HG03439 (cell line): Measurements from ENCODE around the gene CD151.

ENCODE experiments used
- ATAC-seq: cut with Tn5 transposase; IDR thresholded peaks from one replicate; pipeline ENCODE4 v1.9.1; 2021; ENCODE audit warnings: mild to moderate bottlenecking, moderate library complexity; ENCODE audit not compliant: unreplicated experiment

CD151 gene

DNA sequence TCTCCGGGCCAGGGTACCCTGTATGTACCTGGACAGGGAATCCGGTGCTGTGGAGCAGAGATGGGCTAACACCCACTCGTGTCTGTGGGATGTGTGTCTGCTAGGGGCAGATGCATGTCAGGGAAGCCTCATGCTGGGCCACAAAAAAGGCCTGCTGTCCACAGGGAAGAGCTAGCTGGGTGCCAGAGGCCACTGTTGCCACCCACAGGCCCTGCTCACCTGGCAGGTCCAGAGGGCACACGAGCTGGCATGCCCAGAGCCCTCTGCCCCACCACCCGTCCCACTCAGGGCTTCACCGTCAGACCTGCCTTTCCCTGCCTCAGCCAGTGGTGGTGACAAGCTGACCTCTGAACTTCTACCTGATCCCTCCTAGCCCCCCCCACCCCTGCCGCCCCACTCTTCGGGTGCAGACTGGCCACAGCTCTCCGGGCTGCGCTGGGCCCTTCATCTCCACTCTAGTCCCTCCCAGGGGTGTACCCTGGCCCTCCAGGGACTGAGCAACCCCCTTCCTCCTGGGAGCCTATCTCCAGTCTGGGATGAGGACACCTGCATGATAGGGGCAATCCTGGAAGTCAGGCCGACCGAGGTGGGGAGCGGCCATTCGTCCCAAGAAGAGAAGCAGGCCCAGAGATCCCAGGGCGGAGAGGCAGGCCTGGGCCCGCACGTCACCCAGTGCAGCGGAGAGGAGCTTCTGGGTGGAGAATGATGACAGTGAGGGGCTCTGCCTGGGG lies 36.0 kb upstream of the CD151 start:
- ATAC-seq = no peak

DNA sequence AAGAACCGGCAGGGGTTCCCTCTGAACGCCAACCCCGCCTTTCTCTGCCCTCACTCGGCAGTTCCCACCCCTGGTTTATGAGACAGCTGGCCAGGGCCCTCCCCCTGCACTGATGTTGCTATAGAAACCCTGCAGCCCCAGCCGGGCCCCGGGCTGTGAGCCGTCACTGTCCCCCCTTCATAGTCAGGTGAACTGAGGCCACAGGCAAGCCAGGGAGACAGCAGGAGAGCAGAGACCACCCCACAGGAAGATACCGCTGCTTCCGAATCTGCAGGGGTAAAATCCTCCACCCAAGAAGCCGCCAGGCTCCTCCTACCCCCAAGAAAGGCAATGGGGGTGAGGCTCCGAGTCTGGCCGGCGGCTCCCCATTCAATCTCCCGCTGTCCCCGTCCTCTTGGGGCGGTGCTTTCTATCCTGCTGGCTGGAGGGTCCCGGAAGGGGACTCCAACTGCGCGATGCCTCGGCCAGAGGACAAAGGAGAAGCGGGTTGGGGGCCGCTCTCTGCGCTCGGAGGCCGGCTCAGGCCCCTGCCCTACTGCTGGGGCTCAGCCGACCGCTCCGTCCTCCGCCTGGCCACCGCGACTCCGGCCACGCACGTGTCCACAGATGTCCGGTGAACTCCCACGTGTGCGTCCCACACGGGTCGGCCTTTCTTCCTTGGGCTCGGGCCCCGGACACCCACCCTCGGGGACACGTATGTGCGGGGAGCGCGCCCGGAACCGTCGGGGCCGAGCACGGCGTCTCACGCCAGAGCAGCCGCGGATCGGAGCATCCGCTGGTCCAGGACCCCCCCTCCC lies 35.3 kb upstream of the CD151 start:
- ATAC-seq = peak; percentile 38

GRCh38 chr11:798093-798713 lies 34.5 kb upstream of the CD151 start, which contains the start of gene SLC25A22:
SLC25A22 (minus strand) TSS chr11:798281; CDS start chr11:795006, 3,275 bp downstream.
- ATAC-seq = peak; percentile 47

DNA sequence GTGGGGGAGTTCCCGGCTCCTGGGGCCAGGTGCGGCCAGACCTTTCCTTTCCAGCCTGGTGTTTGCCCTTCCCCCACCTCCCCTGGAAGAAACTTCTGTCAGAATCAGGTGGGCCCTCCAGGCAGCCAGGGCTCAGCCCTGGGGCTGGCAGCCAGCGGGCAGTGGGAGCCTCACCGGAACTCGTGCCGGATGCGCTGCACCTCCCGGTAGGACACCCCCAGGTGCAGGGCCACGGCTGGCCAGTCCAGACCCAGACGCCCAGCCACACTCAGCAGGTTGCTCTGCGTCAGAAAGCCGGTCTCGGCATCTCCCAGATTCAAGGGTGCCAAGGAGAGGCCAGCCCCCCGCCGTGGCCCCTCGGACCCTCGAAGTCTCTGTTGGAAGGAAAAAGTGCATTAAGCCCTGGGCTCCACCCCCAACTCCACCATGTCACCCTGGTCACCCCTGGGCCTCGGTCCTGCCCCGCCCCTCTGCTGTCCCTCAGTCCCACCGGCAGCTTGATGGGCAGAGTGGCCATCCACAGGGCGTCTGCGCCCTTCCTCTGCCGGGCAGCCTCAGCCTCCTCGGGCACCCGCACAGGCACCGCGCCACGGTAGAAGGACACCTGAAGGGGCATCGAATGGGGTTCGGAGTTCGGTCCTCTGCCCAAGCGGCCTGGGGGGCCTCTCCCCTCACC lies 33.0 kb upstream of the CD151 start:
- no peak for ATAC-seq

DNA sequence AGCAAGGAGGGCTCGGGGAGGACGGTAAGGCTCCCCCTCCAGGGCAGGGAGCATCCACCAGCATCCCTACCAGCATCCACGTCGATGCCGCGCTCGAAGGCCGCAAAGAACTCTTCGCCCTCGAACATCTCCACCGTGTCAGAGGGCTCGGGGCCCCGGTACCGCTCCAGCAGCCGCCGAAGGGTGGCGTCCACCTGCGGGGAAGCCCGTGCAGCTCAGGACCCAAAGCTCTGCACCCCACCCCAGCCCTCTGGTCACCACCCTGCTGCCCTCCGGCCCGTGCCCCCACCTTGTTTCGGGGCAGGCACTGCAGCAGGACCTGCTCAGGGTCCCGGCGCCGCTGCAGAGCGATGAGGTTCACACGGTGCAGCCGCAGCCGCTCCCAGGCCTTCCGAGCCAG lies 32.3 kb upstream of the CD151 start:
- ATAC-seq = no peak

DNA sequence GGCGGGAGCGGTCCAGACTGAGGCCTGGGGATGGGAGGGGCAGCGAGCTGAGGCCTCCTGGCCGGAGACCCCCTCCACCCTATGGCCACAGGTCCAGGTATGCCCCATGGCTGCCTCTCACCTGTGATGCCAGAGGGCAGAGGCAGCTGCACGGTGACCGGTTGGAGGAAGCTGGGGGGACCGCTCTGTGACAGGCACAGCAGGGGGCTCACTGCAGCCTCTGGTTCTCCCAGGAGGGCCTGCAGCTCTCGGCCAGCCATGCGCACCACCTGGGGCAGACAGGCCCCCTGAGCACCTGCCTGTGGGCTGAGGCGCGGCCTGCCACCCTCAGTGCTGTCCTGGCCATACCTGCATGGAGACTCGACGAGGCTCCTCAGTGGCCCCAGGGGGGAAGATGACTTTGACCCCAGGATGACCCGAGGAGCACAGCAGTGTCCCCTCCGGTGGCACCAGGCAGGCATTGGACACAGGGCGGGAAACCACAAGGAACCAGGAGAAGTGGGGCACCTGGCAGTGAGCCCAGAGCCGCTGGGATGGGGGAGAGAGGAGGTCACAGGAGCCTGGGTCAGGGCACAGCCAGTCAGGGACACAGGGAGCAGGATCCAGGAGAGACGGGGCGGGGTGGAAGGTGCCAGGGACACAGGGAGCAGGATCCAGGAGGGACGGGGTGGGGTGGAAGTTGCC lies 31.5 kb upstream of the CD151 start:
- no peak for ATAC-seq

GRCh38 chr11:802018-802617 lies 30.6 kb upstream of the CD151 start:
- no peak for ATAC-seq

DNA sequence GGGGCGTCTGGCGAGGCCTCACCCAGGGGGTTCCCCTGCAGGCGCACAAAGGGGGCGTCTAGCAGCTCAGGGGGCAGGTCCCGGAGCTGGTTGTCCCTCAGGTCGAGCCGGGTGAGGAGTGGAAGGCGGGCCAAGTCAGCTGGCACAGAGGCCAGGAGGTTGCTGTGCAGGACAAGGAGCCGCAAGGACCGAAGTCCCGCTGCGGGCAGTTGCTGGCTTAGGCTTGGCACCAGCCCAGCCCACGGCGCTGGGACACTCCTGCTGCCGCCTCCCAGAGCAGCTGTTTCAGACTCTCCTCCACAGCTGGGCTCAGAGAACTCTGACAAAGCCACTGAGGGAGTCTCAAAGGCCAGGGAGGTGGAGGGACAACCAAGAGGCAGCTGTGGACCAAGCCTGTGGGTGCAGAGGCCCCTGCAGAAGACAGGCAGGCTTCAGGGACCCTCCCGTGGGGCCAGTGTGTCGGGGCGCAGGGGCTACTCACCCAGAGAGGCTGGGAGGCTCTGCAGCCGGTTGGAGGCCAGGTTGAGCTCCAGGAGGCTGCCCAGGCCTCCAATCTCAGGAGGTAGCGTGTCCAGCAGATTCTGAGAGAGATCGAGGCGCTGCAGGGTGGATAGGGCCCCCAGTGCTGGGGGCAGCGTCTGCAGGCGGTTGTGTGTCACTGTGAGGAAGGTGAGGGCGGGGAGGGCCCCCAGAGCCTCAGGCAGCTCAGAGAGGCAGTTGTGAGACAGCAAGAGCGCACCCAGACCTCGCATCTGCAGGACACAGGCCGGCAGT lies 29.9 kb upstream of the CD151 start:
- no peak for ATAC-seq

GRCh38 chr11:803467-803742 lies 29.3 kb upstream of the CD151 start:
- no peak for ATAC-seq

DNA sequence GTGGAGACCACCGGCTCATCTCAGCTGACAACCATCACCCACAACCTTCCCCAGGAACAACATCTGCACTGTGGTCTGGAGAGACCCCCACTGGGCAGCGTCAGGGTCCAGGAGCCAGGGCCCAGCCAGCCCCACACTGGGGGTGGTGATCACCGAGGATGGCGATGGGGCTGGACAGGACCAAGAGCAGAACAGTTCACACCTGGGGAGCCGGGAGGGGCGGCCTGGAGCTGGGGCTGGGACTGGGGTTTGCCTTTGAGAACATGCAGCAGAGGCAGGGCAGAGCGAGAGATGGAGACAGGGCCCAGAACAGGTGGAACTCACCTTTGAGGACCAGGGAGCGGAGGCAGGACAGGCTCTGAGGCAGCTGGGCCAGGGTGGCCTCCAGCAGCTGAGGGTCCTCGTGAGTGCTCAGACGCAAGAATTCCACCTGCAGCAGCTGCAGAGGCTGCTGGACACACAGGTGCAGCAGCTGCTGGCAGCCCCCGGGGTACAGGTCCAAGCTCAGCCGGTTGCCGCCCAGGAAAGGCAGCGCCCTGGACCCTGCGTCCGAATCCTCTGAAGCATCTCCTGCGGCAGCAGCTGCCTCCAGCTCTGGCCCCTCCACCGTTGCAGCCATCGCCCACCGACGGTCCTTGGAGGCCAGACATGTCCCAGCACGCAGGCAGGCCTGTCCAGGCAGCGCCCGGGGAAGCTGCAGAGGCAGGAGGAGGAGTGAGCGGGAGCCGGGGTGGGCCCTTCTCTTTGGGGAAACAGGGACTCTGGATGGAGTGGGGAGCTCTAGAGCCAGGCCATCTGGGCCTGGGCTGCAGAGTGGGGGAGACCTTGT lies 28.8 kb upstream of the CD151 start:
- no peak for ATAC-seq

GRCh38 chr11:804599-804964 lies 28.2 kb upstream of the CD151 start:
- ATAC-seq = no peak

GRCh38 chr11:808427-809286 lies 24.1 kb upstream of the CD151 start:
- ATAC-seq = peak; percentile 1

DNA sequence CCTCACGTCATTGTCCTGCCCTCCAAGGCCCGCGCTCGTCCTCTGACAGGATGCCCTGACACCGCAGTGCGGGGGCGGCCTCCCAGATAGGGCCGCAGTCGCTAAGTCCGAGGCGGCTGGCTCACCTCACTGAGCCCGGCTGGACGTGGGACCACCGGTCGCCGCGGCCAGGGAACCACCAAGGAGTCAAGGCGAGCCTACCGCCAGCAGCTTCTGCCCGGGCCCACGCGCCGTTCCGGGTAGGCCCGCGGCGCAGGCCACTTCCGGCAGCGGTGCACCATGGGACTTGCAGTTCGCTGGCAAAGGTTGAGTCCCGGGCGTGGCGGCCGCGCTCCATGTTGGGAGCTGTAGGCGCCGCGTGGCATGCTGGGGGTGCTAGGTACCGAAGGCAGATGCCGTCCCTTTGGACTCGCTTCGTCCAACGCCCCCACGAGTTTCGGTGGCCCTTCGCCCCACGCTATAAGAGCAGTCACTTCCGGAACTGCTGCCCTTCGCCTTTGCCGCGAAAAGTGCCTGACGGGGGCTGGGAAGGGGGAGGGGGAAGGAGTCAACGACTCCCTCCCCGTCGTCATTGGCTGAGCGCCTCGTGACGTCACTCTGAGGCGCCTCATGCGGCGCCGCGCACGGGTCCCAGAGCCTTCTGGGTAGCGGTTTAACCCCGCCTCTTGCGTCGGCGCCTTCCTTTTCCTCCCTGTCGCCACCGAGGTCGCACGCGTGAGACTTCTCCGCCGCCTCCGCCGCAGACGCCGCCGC lies 23.3 kb upstream of the CD151 start, which contains the start of gene RPLP2:
Gene RPLP2 (plus strand): TSS at position 681 of the 753 bp plus-strand sequence. CDS start 268 bp downstream, outside the sequence.
- ATAC-seq = peak; percentile 73

- ATAC-seq = no peak
These were observed 22.6 kb upstream of the CD151 start for GRCh38 chr11:810040-810567.

DNA sequence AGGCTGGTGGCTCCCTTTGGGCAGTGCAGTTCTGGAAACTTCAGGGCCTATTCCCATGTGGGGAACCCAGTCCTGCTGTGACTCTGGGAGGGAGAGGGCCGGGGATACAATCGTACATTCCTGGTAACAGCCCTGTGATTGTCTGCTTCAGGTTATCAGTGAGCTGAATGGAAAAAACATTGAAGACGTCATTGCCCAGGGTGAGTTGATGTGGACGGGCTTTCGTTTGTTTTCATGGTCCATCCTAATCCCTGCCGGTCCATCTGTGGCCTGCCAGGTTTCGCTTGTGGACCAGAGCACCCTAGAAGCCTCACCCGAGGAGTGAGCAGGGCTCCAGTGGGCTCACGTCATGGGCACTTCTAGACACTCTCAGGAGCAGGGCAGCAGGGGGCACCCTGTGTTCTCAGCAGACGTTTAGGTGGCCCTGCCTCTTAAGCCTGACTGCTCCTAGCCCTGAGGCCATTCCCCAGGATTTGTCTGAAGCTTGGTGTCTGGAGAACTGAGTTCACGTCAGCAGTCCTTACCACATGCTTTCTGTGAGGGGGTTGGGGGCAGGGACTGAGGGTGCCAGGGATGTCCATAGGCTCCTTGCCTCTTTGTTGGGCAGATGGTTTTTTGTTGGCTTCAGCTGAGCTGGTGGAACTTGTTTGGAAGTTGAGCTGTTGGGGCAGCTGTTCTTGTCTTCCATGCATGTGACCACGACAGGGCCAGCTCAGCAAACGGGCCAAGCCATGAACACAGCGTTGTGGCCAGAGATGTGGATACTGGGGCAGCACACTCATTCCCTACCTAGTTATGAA lies 21.1 kb upstream of the CD151 start:
- ATAC-seq = no peak

- ATAC-seq = no peak
These were observed 20.4 kb upstream of the CD151 start for GRCh38 chr11:812390-812789.
